Hypothalamus (tissue), 51 donors: Measurements from ENCODE around the gene CCT3.
A peak's percentile ranks its signal among the peaks of the same experiment; 100 is the strongest.
"Not testable (repeated sequence)": the region's sequence is repeated elsewhere in the genome, so short reads cannot be mapped to it uniquely, and the experiment has no call there.

Experiments
- DNase-seq, 51 donors: peaks; one replicate each; lab custom pipeline; 2025; lab: John Stamatoyannopoulos, UW

The CCT3 gene

GRCh38 chr1:156368889-156369684 is 31.0 kb upstream of the CCT3 start, which contains the start of gene RHBG:
Gene RHBG, plus strand, starts transcription at chr1:156369211. Its CDS starts 39 bp downstream, at chr1:156369250.
- DNase-seq = peak in 2 of 51 donors; percentile 5 to 17

GRCh38 chr1:156368157-156368658 is 30.1 kb upstream of the CCT3 start:
- DNase-seq = no peak

DNA sequence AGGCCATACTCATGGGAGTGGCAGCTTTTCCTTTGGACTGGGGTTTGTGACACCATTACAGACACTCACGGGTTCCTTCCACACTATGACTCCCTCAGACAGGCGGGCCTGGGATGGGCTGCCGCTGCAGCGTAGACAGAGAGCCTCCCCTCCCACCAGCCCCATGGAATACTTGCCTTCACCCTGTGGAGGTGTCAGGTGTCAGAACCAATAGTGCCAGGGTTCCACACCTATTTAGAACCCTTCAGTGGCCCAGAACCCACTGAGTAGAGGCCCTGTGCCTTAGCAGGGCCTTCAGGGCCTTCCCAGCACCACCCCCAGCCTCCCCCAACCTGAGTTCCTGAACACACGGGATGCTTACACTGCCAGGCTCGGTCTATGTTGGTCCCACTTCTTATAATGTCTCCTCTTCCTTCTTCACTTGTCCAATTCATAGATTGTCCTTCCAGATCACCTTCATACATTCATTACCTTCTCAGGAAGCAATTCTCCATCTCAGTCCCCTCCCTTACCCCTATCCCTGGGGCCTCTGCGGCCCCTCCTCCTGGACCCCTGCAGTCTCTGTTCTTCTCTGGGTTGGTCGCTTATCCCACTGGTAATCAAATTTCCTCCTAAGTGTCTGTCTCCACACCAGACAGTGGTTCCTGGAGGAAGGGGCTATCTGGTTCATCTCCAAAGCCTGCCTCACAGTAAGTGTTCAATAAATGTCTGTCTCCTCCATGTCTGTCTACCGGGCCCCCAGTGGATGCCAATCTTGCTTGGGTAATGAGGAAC is 29.5 kb upstream of the CCT3 start:
- DNase-seq = no peak

DNA sequence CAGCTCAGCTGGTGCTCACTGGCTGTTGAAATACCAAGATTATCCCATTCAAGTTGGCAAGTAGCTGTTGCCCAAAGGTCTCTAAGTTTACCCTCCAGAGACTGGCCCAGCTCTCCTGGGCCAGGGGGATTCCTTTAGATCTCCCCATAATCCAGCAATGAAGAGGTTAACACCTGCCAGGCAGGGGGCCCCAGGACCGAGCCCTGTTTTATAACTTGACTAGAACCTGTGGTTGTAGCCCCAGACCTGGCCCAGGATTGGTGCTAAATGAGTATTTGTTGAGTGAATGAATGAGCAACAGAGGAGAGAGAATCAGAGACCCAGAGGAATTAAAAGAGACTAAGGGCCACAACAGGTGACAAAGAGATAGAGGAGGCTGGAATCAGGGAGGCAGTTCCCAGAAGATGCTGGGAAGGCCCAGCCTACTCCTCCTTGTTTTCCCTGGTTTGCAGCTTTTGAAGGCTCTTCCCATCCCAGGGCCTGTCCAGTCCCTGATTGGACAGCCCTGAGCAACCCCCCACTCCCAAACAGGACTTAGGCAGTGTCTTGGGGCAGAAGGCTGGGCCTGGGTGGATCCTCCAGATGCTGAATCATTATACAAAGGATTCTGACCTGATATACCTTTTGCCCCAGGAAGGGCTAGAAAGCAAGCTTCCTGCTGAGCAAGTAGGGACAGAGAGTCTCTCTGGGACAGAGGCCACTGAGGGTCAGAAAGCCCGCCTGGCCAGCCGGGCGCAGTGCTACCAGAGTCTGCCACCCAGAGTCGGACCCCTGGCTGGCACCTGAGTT is 28.5 kb upstream of the CCT3 start:
- DNase-seq = no peak

DNA sequence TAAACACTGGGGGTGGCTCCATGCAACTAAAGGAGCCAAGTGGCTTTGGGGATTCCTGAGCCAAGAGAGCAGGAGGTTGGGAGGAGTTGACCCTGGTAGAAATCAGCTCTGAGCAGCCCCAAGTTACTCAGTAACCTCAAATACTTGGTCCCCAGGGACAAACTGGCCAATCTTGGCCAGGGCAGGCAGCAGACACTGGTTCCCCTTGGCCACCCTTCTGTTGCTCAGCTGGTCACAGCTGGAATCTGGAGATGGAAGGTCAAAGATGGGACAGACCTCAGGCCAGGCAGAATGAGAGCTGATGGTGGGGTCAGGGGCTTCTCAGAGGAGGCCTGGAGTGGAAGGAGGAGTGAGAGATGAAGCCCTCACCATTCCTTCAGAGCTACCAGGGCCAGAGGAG is 27.7 kb upstream of the CCT3 start:
- no peak for DNase-seq

DNA sequence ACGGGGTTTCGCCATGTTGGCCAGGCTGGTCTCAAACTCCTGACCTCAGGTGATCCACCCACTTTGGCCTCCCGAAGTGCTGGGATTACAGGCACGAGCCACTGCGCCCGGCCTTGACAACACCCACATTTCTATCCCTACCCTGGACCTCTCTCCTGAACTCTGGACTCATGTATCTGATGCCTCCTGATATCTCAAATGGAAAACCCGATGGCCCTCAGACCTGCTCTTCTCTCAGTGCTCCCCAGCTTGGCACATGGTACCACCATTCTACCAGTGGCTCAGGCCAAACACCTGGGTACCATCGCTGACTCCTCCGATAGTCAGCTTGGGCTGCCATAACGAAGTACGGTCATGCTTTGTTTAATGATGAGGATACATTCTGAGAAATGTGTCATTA is 22.4 kb upstream of the CCT3 start:
- no peak for DNase-seq

- DNase-seq = no peak
These were observed 21.9 kb upstream of the CCT3 start for GRCh38 chr1:156359973-156360372.

GRCh38 chr1:156359249-156359648 is 21.2 kb upstream of the CCT3 start:
- DNase-seq = no peak

GRCh38 chr1:156358641-156359040 is 20.5 kb upstream of the CCT3 start:
- DNase-seq = peak in 1 of 51 donors; percentile 3

- DNase-seq = no peak
These were observed 19.9 kb upstream of the CCT3 start for GRCh38 chr1:156357977-156358376.

DNA sequence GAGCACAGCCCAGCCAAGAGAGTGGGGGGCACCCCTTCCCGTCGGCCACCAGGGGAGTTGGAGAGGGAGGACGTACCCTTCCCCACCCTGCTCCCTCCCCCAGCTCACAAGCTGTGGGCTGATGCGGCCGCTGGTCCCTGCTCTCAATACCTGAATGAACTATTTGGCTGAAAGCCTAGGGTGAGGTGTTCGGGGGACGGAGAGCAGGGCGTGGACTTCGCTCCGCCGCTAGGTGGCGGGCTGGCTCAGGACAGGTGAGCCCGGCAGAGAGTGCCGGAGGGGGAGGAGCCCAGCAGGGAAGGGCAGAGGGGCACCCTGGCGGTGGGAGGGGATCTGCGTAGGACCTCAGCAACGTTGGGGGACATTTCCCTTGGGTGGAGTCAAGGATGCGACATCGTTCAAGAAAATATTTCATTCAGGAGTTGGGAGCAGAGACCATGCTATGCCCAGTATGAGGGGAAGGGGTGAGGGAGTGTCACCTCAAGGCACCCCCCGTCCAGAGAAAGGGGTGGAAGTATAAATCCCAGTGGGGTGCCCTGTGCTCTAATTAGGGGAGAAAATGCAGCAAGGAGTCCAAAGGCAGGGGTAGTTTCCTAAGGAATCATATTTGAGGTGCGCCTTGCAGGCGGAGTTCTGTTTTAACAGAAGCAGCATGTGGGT is 18.9 kb upstream of the CCT3 start:
- peak in 12 of 51 donors; percentile 3 to 50 (median 14) for DNase-seq

GRCh38 chr1:156356262-156356874 is 18.3 kb upstream of the CCT3 start:
- DNase-seq = no peak

DNA sequence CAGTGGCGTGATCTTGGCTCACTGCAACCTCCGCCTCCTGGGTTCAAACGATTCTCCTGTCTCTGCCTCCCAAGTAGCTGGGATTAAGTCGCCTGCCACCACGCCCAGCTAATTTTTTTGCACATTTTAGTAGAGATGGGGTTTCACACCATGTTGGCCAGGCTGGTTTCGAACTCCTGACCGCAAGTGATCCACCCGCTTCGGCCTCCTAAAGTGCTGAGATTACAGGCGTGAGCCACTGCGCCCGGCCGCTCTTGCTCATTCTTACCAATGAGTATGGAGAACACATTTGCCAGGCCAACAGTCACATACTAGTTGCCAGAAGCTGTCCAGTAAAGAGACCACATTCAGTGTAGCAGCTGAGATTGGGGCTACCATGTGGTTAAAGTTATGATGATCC is 14.4 kb upstream of the CCT3 start:
- DNase-seq = not testable (repeated sequence)

- no peak for DNase-seq
These were observed 9.2 kb upstream of the CCT3 start for GRCh38 chr1:156347331-156347730.

GRCh38 chr1:156346636-156347035 is 8.5 kb upstream of the CCT3 start:
- DNase-seq = no peak

- not testable (repeated sequence) for DNase-seq
These were observed 7.9 kb upstream of the CCT3 start for GRCh38 chr1:156346035-156346434.

- DNase-seq = no peak
These were observed 6.3 kb upstream of the CCT3 start for GRCh38 chr1:156344409-156344808.

DNA sequence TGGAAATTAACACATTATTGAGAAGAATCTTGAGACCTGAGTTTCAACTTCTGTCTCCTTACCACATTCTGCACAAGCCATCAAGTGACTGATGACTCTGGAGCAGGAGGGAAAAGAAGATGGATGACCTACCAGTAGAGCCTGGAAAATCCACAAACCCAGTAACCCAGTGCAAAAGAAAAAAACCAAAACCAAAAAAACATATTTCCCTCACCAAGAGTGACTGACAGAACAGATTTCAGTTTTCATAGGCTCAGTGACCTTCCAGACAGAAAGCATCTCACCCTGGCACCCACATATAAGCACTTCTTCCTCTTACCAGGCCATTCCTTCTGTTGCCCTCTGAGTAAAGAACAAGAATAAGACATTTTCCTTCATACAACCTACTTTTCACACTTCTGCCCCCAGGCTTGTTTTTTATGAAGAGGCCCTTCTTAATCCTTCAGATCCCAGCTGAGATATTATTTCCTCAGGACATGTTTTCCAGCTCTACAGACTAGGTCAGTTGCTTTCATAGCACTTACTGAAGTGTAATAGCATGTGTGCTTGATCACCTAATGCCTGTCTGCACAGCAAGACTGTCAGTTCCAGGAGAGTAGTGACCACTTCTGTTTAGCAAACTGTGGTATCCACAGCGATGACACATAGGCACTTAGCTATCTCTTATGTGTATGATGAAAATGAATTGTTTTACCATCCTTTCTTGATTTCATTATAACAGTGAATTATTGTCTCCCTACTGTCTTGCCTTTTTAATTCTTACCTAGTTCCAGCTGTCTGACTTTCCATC is 4.3 kb upstream of the CCT3 start:
- DNase-seq = no peak

GRCh38 chr1:156337888-156338179 is 258 bp downstream of the CCT3 start:
- DNase-seq = peak in 3 of 51 donors; percentile 23 to 48 (median 42)
